K562 (cell line): Measurements from ENCODE around the gene ETS1. TPM values are rescaled to one million over a fixed set of nuclear protein-coding genes. Genes with fewer than 3 reads are reported as not detected.

Experiments
- CHAMP1 ChIP-seq: fragments of 450-650 bp; IDR thresholded peaks from 2 replicates; pipeline ENCODE4 v1.6.1; 2016; ENCODE audit warnings: mild to moderate bottlenecking
- FOXA1 ChIP-seq: fragments of 450-650 bp; IDR thresholded peaks from 2 replicates; pipeline ENCODE4 v1.6.1; 2016; ENCODE audit warnings: mild to moderate bottlenecking, borderline replicate concordance
- GTF2B ChIP-seq: IDR thresholded peaks from 2 replicates; pipeline ENCODE4 v1.6.1; 2011; ENCODE audit not compliant: insufficient read length; ENCODE audit errors: extremely low read depth
- PHF20 ChIP-seq: fragments of 450-650 bp; IDR thresholded peaks from 2 replicates; pipeline ENCODE4 v1.6.1; 2018; ENCODE audit not compliant: partially characterized antibody
- ZBTB34 ChIP-seq: fragments of 250-450 bp; sonication (Bioruptor Pico); IDR thresholded peaks from 2 replicates; pipeline ENCODE4 v1.8.0; 2021; ENCODE audit warnings: mild to moderate bottlenecking, moderate library complexity
- ZNF140 ChIP-seq: fragments of 250-450 bp; sonication (Bioruptor Pico); IDR thresholded peaks from 2 replicates; pipeline ENCODE4 v1.8.0; 2021; ENCODE audit warnings: moderate library complexity, mild to moderate bottlenecking, inconsistent platforms
- ZNF79 ChIP-seq: fragments of 250-450 bp; sonication (Bioruptor Pico); IDR thresholded peaks from 2 replicates; pipeline ENCODE4 v1.4.0; 2020; ENCODE audit warnings: low read depth, mild to moderate bottlenecking, moderate library complexity
- polyA plus RNA-seq, 8 experiments: library from polyadenylated mRNA; depleted of rRNA in 4 of 8; stranded (reverse) in 5 of 8; unstranded in 3 of 8; fragments of >200 nt; fragmentation: Nextera tagmentation in 2 of 8; fragmentation: Illumina TruSeq in 1 of 8; extraction: Ambion mirVana in 2 of 8; extraction: Trizol in 1 of 8; gene quantifications; 2 replicates each; pipeline versions ENCODE4 v1.2.1 to v1.2.3, GENCODE V29; 2011 to 2014; ENCODE audit warnings: inconsistent platforms in 1 of 8, missing spikeins in 1 of 8
- total RNA-seq, 7 experiments: library from RNA; depleted of rRNA in 6 of 7; stranded (reverse); fragments of >200 nt in 6 of 7; fragmentation: Illumina TruSeq in 2 of 7; extraction: Trizol in 2 of 7; gene quantifications; 2 replicates each; pipeline versions ENCODE4 v1.2.1 to v1.2.3, GENCODE V29; 2011 to 2021; ENCODE audit warnings: low replicate concordance in 1 of 7
- TF ChIP-seq, protein P1 (sequence below): conservative IDR thresholded peaks from 2 replicates; pipeline ENCODE4 v1.6.1; 2011; ENCODE audit warnings: low read depth, mild to moderate bottlenecking, low read length; ENCODE audit not compliant: control insufficient read depth

ETS1 gene
- total and polyA plus RNA-seq, 9 of the 15 experiments (the other 6 are each of a cell fraction or from before 2014, with no cell fraction given), result 0.04 to 1.4 (median 0.23) TPM

DNA sequence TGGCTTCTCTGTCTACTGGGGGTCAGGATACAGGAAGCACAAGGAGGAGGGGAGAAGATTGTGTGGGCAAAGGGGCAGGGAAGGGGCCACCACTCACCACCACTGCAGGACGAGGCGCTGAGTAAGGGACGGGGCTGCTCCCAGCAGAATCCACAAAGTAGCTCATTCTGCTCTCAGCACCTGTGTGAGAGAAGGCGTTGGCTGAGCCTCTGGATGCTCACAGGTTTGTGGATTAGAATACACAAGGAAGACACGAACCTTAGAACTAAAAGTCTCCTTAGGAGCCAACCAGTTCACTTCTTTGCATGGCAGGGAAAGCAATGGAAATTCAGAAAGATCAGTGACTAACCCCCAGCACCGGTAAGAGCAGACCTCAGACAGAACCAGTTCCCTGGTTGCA lies 14.4 kb downstream of the ETS1 start (continued):
- no peak for TF ChIP-seq ZBTB34 (CRISPR knock-in tag)
- no peak for TF ChIP-seq PHF20
- TF ChIP-seq, protein P1, sequence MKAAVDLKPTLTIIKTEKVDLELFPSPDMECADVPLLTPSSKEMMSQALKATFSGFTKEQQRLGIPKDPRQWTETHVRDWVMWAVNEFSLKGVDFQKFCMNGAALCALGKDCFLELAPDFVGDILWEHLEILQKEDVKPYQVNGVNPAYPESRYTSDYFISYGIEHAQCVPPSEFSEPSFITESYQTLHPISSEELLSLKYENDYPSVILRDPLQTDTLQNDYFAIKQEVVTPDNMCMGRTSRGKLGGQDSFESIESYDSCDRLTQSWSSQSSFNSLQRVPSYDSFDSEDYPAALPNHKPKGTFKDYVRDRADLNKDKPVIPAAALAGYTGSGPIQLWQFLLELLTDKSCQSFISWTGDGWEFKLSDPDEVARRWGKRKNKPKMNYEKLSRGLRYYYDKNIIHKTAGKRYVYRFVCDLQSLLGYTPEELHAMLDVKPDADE, result no peak
- TF ChIP-seq ZNF140 (CRISPR knock-in tag), result no peak
- TF ChIP-seq ZNF79 (CRISPR knock-in tag), result no peak
- no peak for TF ChIP-seq GTF2B
- TF ChIP-seq CHAMP1, result no peak
- no peak for TF ChIP-seq FOXA1
